Stomach (tissue), 4 donors: ENCODE measurements around the gene MED25.

Source experiments
- POLR2A ChIP-seq, 4 donors: fragments of 450-650 bp; IDR thresholded peaks; one replicate each; pipeline ENCODE4 v1.6.1; 2016; ENCODE audit warnings: antibody characterized with exemption in 4 of 4, control low read depth in 2 of 4, mild to moderate bottlenecking in 1 of 4, moderate library complexity in 1 of 4
- POLR2AphosphoS5 ChIP-seq, 3 donors: sonication (generic); formaldehyde crosslinking; IDR thresholded peaks; one replicate each; pipeline ENCODE4 v1.6.1; 2016; ENCODE audit warnings: antibody characterized with exemption in 3 of 3
- TF ChIP-seq, protein P1 (sequence below), 7 experiments: fragments of 450-650 bp in 4 of 7; fragments of 200-600 bp in 3 of 7; sonication (generic) in 3 of 7; IDR thresholded peaks; one replicate each; pipeline ENCODE4 v1.5.1; 2016 to 2019; ENCODE audit warnings: antibody characterized with exemption in 7 of 7, control low read depth in 2 of 7, mild to moderate bottlenecking in 1 of 7

- TF ChIP-seq, protein P1, sequence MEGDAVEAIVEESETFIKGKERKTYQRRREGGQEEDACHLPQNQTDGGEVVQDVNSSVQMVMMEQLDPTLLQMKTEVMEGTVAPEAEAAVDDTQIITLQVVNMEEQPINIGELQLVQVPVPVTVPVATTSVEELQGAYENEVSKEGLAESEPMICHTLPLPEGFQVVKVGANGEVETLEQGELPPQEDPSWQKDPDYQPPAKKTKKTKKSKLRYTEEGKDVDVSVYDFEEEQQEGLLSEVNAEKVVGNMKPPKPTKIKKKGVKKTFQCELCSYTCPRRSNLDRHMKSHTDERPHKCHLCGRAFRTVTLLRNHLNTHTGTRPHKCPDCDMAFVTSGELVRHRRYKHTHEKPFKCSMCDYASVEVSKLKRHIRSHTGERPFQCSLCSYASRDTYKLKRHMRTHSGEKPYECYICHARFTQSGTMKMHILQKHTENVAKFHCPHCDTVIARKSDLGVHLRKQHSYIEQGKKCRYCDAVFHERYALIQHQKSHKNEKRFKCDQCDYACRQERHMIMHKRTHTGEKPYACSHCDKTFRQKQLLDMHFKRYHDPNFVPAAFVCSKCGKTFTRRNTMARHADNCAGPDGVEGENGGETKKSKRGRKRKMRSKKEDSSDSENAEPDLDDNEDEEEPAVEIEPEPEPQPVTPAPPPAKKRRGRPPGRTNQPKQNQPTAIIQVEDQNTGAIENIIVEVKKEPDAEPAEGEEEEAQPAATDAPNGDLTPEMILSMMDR (IDR thresholded peaks at IDR 0.05), result no peak
- TF ChIP-seq POLR2A (IDR thresholded peaks at IDR 0.05), result no peak
- no peak for TF ChIP-seq POLR2AphosphoS5 (IDR thresholded peaks at IDR 0.05)
Measured at GRCh38 chr19:49799271-49799797, 18.8 kb upstream of the MED25 start.
